ENCODE data around the gene VWA2.

The VWA2 gene

GRCh38 chr10:114271075-114271778, 32.2 kb downstream of the VWA2 start:
- no peak overlapping the region for H3K4me3 ChIP-seq (ENCODE audit: control insufficient read depth, low read depth, low read length)
- TF ChIP-seq CTCF (conservative IDR thresholded peaks at IDR 0.05; ENCODE audit: control insufficient read depth, insufficient read depth, low read depth, low read length) = no peak
- no peak for DNase-seq (ENCODE audit: low read depth)

GRCh38 chr10:114271779-114272167, 32.7 kb downstream of the VWA2 start:
- TF ChIP-seq CTCF (conservative IDR thresholded peaks at IDR 0.05; ENCODE audit: control insufficient read depth, insufficient read depth, low read depth, low read length) = no peak
- peak; percentile 98 for DNase-seq (ENCODE audit: low read depth)

GRCh38 chr10:114272696-114273095, 33.6 kb downstream of the VWA2 start:
- TF ChIP-seq CTCF (conservative IDR thresholded peaks at IDR 0.05; ENCODE audit: control insufficient read depth, insufficient read depth, low read depth, low read length) = no peak

More at GRCh38 chr10:114271779-114272167, 32.7 kb downstream of the VWA2 start:
- no peak overlapping the region for H3K4me3 ChIP-seq (ENCODE audit: control insufficient read depth, low read depth, low read length)

GRCh38 chr10:114273910-114274309, 34.9 kb downstream of the VWA2 start:
- DNase-seq (ENCODE audit: low read depth) = no peak
- no peak overlapping the region for H3K4me3 ChIP-seq (ENCODE audit: control insufficient read depth, low read depth, low read length)
- no peak for TF ChIP-seq CTCF (conservative IDR thresholded peaks at IDR 0.05; ENCODE audit: control insufficient read depth, insufficient read depth, low read depth, low read length)

More at GRCh38 chr10:114272696-114273095, 33.6 kb downstream of the VWA2 start:
- H3K4me3 ChIP-seq (ENCODE audit: control insufficient read depth, low read depth, low read length) = no peak overlapping the region
- DNase-seq (ENCODE audit: low read depth) = no peak

- no peak for TF ChIP-seq CTCF (conservative IDR thresholded peaks at IDR 0.05; ENCODE audit: control insufficient read depth, insufficient read depth, low read depth, low read length)
- no peak for DNase-seq (ENCODE audit: low read depth)
- no peak overlapping the region for H3K4me3 ChIP-seq (ENCODE audit: control insufficient read depth, low read depth, low read length)
Measured at GRCh38 chr10:114274616-114275453, 35.8 kb downstream of the VWA2 start.

- TF ChIP-seq CTCF (conservative IDR thresholded peaks at IDR 0.05; ENCODE audit: control insufficient read depth, insufficient read depth, low read depth, low read length) = no peak
- H3K4me3 ChIP-seq (ENCODE audit: control insufficient read depth, low read depth, low read length) = no peak overlapping the region
- no peak for DNase-seq (ENCODE audit: low read depth)
Measured at GRCh38 chr10:114276066-114276465, 37.0 kb downstream of the VWA2 start.
